H1 (cell line): ENCODE measurements around the gene CCDC71. TPM values are rescaled to one million over a fixed set of nuclear protein-coding genes. Genes with fewer than 3 reads are reported as not detected.

ENCODE experiments used
- CTCF ChIA-PET: fragments of 300-600 bp; sonication (Branson Sonifier 250); formaldehyde crosslinking; loops from one replicate; lab custom pipeline; 2021; ENCODE audit not compliant: partially characterized antibody; lab: Charles Lee
- POLR2A ChIA-PET: fragments of 300-600 bp; sonication (Branson Sonifier 250); formaldehyde crosslinking; loops from one replicate; lab custom pipeline; 2021; ENCODE audit warnings: inconsistent platforms; ENCODE audit not compliant: partially characterized antibody; lab: Charles Lee
- DNase-seq, 2 experiments: peaks; one replicate each; pipeline versions ENCODE4 v3.0.0 to v3.0.0-alpha.2; 2010 to 2022; ENCODE audit warnings: low spot score in 2 of 2, low read depth in 1 of 2, mixed read lengths in 1 of 2
- FAIRE-seq: peaks from 2 replicates; lab custom pipeline; 2011; peaks lifted over from hg19 to GRCh38; lab: Jason Lieb, UNC
- H2AFZ ChIP-seq: 2 replicates; pipeline ENCODE4 v1.8.1; 2012; ENCODE audit warnings: low read length, inconsistent platforms
- H2AK5ac ChIP-seq: 2 replicates; pipeline ENCODE4 v1.6.1; 2013; ENCODE audit warnings: low read depth, low read length
- H2BK120ac ChIP-seq: replicated peaks from 2 replicates; pipeline ENCODE3; 2013; ENCODE audit warnings: low read depth, low read length, inconsistent platforms
- H2BK12ac ChIP-seq: 2 replicates; pipeline ENCODE4 v1.6.1; 2013; ENCODE audit warnings: low read depth, low read length
- H2BK15ac ChIP-seq: 2 replicates; pipeline ENCODE4 v1.6.1; 2013; ENCODE audit warnings: low read length
- H2BK20ac ChIP-seq: 2 replicates; pipeline ENCODE4 v1.6.1; 2013; ENCODE audit warnings: low read length
- H2BK5ac ChIP-seq: 2 replicates; pipeline ENCODE4 v1.6.1; 2013; ENCODE audit warnings: low read depth, low read length
- H3K14ac ChIP-seq: 2 replicates; pipeline ENCODE4 v1.6.1; 2013; ENCODE audit warnings: inconsistent platforms; ENCODE audit not compliant: insufficient read length
- H3K18ac ChIP-seq: 2 replicates; pipeline ENCODE4 v1.6.1; 2013; ENCODE audit warnings: low read length; ENCODE audit errors: extremely low read depth
- H3K23ac ChIP-seq: 2 replicates; pipeline ENCODE4 v1.6.1; 2013; ENCODE audit warnings: inconsistent platforms; ENCODE audit not compliant: insufficient read length
- H3K23me2 ChIP-seq: 2 replicates; pipeline ENCODE4 v1.6.1; 2013; ENCODE audit warnings: low read depth, low read length
- H3K27ac ChIP-seq: 2 replicates; pipeline ENCODE4 v1.6.1; 2011; ENCODE audit warnings: low read depth, low read length, inconsistent platforms
- H3K27me3 ChIP-seq, 4 experiments: replicated peaks in 1 of 4; 1 replicate in 1 of 4; 2 replicates in 3 of 4; pipeline versions ENCODE4 v1.6.1 to v1.8.1; 2011 to 2013; ENCODE audit warnings: low read length in 3 of 4, mild to moderate bottlenecking in 3 of 4, inconsistent platforms in 2 of 4, mixed read lengths in 2 of 4, moderate library complexity in 1 of 4; ENCODE audit not compliant: control insufficient read depth in 3 of 4, insufficient read depth in 3 of 4; ENCODE audit errors: extremely low read depth in 1 of 4
- H3K36me3 ChIP-seq, 4 experiments: 2 replicates each; pipeline versions ENCODE4 v1.6.1 to v1.8.1; 2011 to 2013; ENCODE audit warnings: mild to moderate bottlenecking in 4 of 4, low read length in 3 of 4, moderate library complexity in 2 of 4, control low read depth in 1 of 4, inconsistent platforms in 1 of 4; ENCODE audit not compliant: insufficient read depth in 4 of 4, control insufficient read depth in 2 of 4
- H3K4ac ChIP-seq: replicated peaks from 2 replicates; pipeline ENCODE3; 2013; ENCODE audit warnings: low read length, low read depth, mixed read lengths, inconsistent platforms; ENCODE audit not compliant: insufficient read length
- H3K4me1 ChIP-seq, 4 experiments: replicated peaks in 1 of 4; 1 replicate in 1 of 4; 2 replicates in 3 of 4; pipeline versions ENCODE4 v1.6.1 to v1.8.1; 2011 to 2013; ENCODE audit warnings: low read length in 3 of 4, inconsistent platforms in 2 of 4, mixed read lengths in 1 of 4; ENCODE audit not compliant: insufficient read depth in 4 of 4, control insufficient read depth in 3 of 4
- H3K4me2 ChIP-seq, 2 experiments: 2 replicates each; pipeline versions ENCODE4 v1.6.1 to v1.8.1; 2011 to 2013; ENCODE audit warnings: low read depth in 2 of 2, low read length in 2 of 2, control low read depth in 1 of 2, inconsistent platforms in 1 of 2, mild to moderate bottlenecking in 1 of 2; ENCODE audit not compliant: insufficient read depth in 1 of 2
- H3K4me3 ChIP-seq, 4 experiments: fragments of 200-600, 300-600 bp in 1 of 4; sonication (generic), shearing (Covaris generic), sonication (Bioruptor Twin) in 1 of 4; 2 replicates each; pipeline versions ENCODE4 v1.5.1 to v1.8.1; 2011 to 2016; ENCODE audit warnings: low read length in 4 of 4, low read depth in 3 of 4, control low read depth in 2 of 4, inconsistent platforms in 2 of 4, mild to moderate bottlenecking in 2 of 4, mixed read lengths in 1 of 4, moderate library complexity in 1 of 4; ENCODE audit not compliant: insufficient read depth in 2 of 4; ENCODE audit errors: extremely low read depth in 1 of 4
- H3K56ac ChIP-seq: replicated peaks from 2 replicates; pipeline ENCODE3; 2013; ENCODE audit warnings: low read depth, mild to moderate bottlenecking, mixed read lengths, low read length, inconsistent platforms; ENCODE audit not compliant: insufficient read length
- H3K79me1 ChIP-seq: 2 replicates; pipeline ENCODE4 v1.6.1; 2013; ENCODE audit warnings: low read depth, low read length, control low read depth
- H3K79me2 ChIP-seq, 2 experiments: 2 replicates each; pipeline versions ENCODE4 v1.6.1 to v1.8.1; 2012 to 2013; ENCODE audit warnings: low read length in 2 of 2, mild to moderate bottlenecking in 2 of 2, inconsistent platforms in 1 of 2; ENCODE audit not compliant: insufficient read depth in 2 of 2, control insufficient read depth in 1 of 2
- H3K9ac ChIP-seq, 4 experiments: replicated peaks in 1 of 4; 1 replicate in 1 of 4; 2 replicates in 3 of 4; pipeline versions ENCODE4 v1.6.1 to v1.8.1; 2011 to 2013; ENCODE audit warnings: low read depth in 3 of 4, low read length in 3 of 4, control low read depth in 2 of 4, mild to moderate bottlenecking in 2 of 4, moderate library complexity in 2 of 4, inconsistent platforms in 1 of 4; ENCODE audit errors: extremely low read depth in 1 of 4
- H3K9me3 ChIP-seq, 2 experiments: 2 replicates each; pipeline versions ENCODE4 v1.6.1 to v1.8.1; 2012 to 2013; ENCODE audit warnings: mild to moderate bottlenecking in 2 of 2, moderate library complexity in 2 of 2, control low read depth in 1 of 2, inconsistent platforms in 1 of 2, low read depth in 1 of 2, low read length in 1 of 2, mixed read lengths in 1 of 2; ENCODE audit not compliant: insufficient read depth in 2 of 2
- H4K20me1 ChIP-seq, 2 experiments: replicated peaks in 1 of 2; 2 replicates each; pipeline versions ENCODE3 to v1.8.1; 2011 to 2013; ENCODE audit warnings: inconsistent platforms in 2 of 2, low read length in 2 of 2, mild to moderate bottlenecking in 1 of 2; ENCODE audit not compliant: insufficient read depth in 2 of 2, control insufficient read depth in 1 of 2
- H4K5ac ChIP-seq: 2 replicates; pipeline ENCODE4 v1.6.1; 2013; ENCODE audit warnings: low read length, low read depth, mixed read lengths, inconsistent platforms; ENCODE audit not compliant: insufficient read length
- H4K8ac ChIP-seq: 2 replicates; pipeline ENCODE4 v1.8.0; 2013; ENCODE audit warnings: mild to moderate bottlenecking, moderate library complexity, low read length, inconsistent platforms; ENCODE audit not compliant: insufficient read depth; ENCODE audit errors: extremely low read depth
- H4K91ac ChIP-seq: replicated peaks from 2 replicates; pipeline ENCODE3; 2013; ENCODE audit warnings: low read length, mixed read lengths, inconsistent platforms; ENCODE audit not compliant: insufficient read length
- BRCA1 ChIP-seq: IDR thresholded peaks from 2 replicates; pipeline ENCODE4 v1.6.1; 2012; ENCODE audit warnings: low read depth, low read length, improper control_type of control experiment
- CBX8 ChIP-seq: fragments of 300-800, 300-1000 bp; sonication (generic); IDR thresholded peaks from 2 replicates; pipeline ENCODE4 v1.7.1; 2016; ENCODE audit warnings: low read depth, low read length, borderline replicate concordance
- CTBP2 ChIP-seq: IDR thresholded peaks from 2 replicates; pipeline ENCODE4 v1.7.0; 2011; ENCODE audit warnings: borderline replicate concordance, mild to moderate bottlenecking, moderate library complexity, mixed read lengths, low read length; ENCODE audit not compliant: insufficient read depth, insufficient read length
- E2F6 ChIP-seq: IDR thresholded peaks from 2 replicates; pipeline ENCODE4 v1.6.1; 2012; ENCODE audit warnings: inconsistent platforms
- GABPA ChIP-seq: IDR thresholded peaks from 2 replicates; pipeline ENCODE4 v1.6.1; 2011; ENCODE audit warnings: mild to moderate bottlenecking, low read length, moderate library complexity, borderline replicate concordance; ENCODE audit not compliant: insufficient read depth
- KDM5A ChIP-seq: fragments of 200-600 bp; IDR thresholded peaks from 2 replicates; pipeline ENCODE4 v1.7.1; 2012; ENCODE audit warnings: mild to moderate bottlenecking, low read length, inconsistent platforms, mixed read lengths
- SIN3A ChIP-seq, 2 experiments: IDR thresholded peaks in 1 of 2; conservative IDR thresholded peaks in 1 of 2; 2 replicates each; pipeline ENCODE4 v1.6.1; 2011 to 2012; ENCODE audit warnings: low read length in 2 of 2, improper control_type of control experiment in 1 of 2, low read depth in 1 of 2, mild to moderate bottlenecking in 1 of 2
- SUZ12 ChIP-seq: fragments of 200-600 bp; sonication (generic); IDR thresholded peaks from 2 replicates; pipeline ENCODE4 v1.6.1; 2012; ENCODE audit warnings: mild to moderate bottlenecking, inconsistent platforms, low read length, moderate library complexity, mixed read lengths
- TAF1 ChIP-seq: IDR thresholded peaks from 2 replicates; pipeline ENCODE4 v1.6.1; 2011; ENCODE audit warnings: mild to moderate bottlenecking, low read depth, low read length
- WGBS, 2 experiments: shearing (Covaris generic) in 1 of 2; methylation state at CpG; one replicate each; pipeline versions ENCODE4 v1.1.6 to v1.1.7; 2013 to 2015; ENCODE audit warnings: low lambda C conversion rate in 2 of 2, mixed read lengths in 2 of 2, inconsistent platforms in 1 of 2, low coverage in 1 of 2, missing lambda C conversion rate in 1 of 2; ENCODE audit not compliant: insufficient replicate concordance in 2 of 2, insufficient coverage in 1 of 2, insufficient read length in 1 of 2; ENCODE audit errors: extremely low coverage in 1 of 2, missing lambda C conversion rate in 1 of 2; 5-methylcytosine and 5-hydroxymethylcytosine counted together
- polyA plus RNA-seq, 7 experiments: library from polyadenylated mRNA; depleted of rRNA in 3 of 7; stranded (reverse) in 5 of 7; unstranded in 2 of 7; fragments of >200 nt in 5 of 7; fragments of 200-250 nt in 2 of 7; gene quantifications; 1 replicate in 5 of 7; 2 replicates in 1 of 7; 4 replicates in 1 of 7; pipeline versions ENCODE4 v1.2.1 to v1.2.3, GENCODE V29; 2011 to 2013; ENCODE audit warnings: missing spikeins in 2 of 7, mixed read lengths in 2 of 7
- total RNA-seq: library from RNA; stranded (reverse); fragmentation: NEBNext Ultra II Directional; extraction: Animal tissue kit (Norgen Biotek cat#: 25700); gene quantifications from 2 replicates; pipeline ENCODE4 v1.2.1, GENCODE V29; 2021

CCDC71 gene
- total and polyA plus RNA-seq, 2 of the 8 experiments (the other 6 are each of a cell fraction or from before 2014, with no cell fraction given), result 26.7 to 57.4 TPM

- Histone ChIP-seq H4K8ac (no peak overlapping the region), H2AK5ac (no peak overlapping the region), H2BK15ac (no peak overlapping the region), H3K27ac (no peak overlapping the region), H3K23me2 (peaks cover 9% of the 10 kb centered on the region), H3K9me3 (no peaks in the 10 kb centered on the region), H3K18ac (no peak overlapping the region), H3K4me3 (no peak overlapping the region), H3K4ac (no peak overlapping the region), H3K14ac (no peak overlapping the region), H2BK5ac (no peak overlapping the region), H4K91ac (no peak overlapping the region), H2BK12ac (no peak overlapping the region), H2BK20ac (no peak overlapping the region), H3K36me3 (peaks cover 5 to 20% (median 12%) of the 10 kb centered on the region in 4 experiments), H4K5ac (no peak overlapping the region), H3K4me2 (no peak overlapping the region), H3K23ac (no peak overlapping the region), H3K9ac (no peak overlapping the region), H2AFZ (no peak overlapping the region), H3K56ac (no peak overlapping the region), H4K20me1 (peaks cover 3 to 18% of the 10 kb centered on the region in 2 experiments), H2BK120ac (no peak overlapping the region), H3K27me3 (peaks cover 0 to 3% (median 0%) of the 10 kb centered on the region in 4 experiments; a peak in 1 of 7 replicates), H3K79me1 (peaks cover 23% of the 10 kb centered on the region), H3K4me1 (peaks cover 0 to 11% (median 4%) of the 10 kb centered on the region in 4 experiments; a peak in 4 of 7 replicates), H3K79me2 (peaks cover 9 to 25% of the 10 kb centered on the region in 2 experiments; a peak in 3 of 4 replicates)
- TF ChIP-seq CBX8 (no peak), BRCA1 (no peak), GABPA (no peak), CTBP2 (no peak), SUZ12 (no peak), KDM5A (no peak), TAF1 (no peak), SIN3A (conservative IDR thresholded peaks at IDR 0.05 in 1 of 2, IDR thresholded peaks at IDR 0.05 in 1 of 2; ENCODE audit: low read depth in 1 of 2, low read length in 2 of 2) (no peak), E2F6 (no peak)
- CTCF ChIA-PET, result interaction anchor here (0.6 to 1.4 kb wide), 5 partner anchors 8 to 290 kb away, joined by 3 to 4 read pairs (median 3); partner anchors contain the start of genes KLHDC8B and USP19
- POLR2A ChIA-PET, result interaction anchor here (1.3 to 4.3 kb wide), 3 partner anchors 7 to 17 kb away, joined by 3 to 15 read pairs (median 8); partner anchors contain the start of gene KLHDC8B
- DNase-seq (no peak), FAIRE-seq (no peak)
- 94% methylated on average over 21 of the region's 21 CpGs; no CpG with 5 or more reads in 1 of the 2 experiments for WGBS, 2 experiments
These were observed 3.2 kb downstream of the CCDC71 start for GRCh38 chr3:49162751-49163419.
